ENCODE measurements around the gene SFMBT1.

Gene SFMBT1

DNA sequence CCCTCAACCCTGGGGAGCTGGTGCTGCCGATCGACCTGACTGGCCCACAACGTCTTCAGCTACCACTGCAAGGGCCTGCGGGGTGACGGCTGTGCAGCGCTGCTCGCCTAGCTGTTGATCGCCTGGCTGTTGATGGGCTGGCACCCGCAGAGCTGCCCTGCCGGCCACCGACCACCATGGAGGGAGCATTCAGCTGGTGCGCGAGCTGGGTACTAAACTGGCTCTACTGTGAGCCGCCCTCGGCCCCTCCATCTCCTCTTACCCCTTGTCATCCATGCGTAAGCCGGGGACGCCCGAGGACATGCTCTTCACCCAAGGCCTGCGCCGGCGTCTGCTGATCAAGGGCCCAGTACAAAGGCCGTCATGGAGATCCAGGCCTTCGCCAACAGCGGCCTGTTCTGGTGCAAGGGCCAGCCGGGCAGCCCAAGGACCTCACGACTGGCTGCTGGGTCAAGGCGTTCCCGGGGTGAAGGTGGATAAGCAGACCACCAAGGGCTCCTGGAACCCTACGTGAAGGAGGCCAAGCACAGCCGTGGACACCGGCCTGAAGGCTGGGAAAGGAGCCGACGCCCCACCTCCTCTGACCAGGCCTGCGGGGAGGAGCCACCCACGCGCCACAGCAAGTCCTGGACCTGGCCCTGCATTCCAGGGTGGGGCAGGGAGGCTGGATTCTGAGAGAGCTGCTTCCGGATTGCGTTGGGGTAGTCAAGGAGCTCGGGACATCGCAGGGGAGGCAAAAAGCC is 46.9 kb downstream of the SFMBT1 start:
- H3K27ac ChIP-seq: no peak overlapping the region
- H3K4me3 ChIP-seq: no peak overlapping the region
- TF ChIP-seq, protein P1, sequence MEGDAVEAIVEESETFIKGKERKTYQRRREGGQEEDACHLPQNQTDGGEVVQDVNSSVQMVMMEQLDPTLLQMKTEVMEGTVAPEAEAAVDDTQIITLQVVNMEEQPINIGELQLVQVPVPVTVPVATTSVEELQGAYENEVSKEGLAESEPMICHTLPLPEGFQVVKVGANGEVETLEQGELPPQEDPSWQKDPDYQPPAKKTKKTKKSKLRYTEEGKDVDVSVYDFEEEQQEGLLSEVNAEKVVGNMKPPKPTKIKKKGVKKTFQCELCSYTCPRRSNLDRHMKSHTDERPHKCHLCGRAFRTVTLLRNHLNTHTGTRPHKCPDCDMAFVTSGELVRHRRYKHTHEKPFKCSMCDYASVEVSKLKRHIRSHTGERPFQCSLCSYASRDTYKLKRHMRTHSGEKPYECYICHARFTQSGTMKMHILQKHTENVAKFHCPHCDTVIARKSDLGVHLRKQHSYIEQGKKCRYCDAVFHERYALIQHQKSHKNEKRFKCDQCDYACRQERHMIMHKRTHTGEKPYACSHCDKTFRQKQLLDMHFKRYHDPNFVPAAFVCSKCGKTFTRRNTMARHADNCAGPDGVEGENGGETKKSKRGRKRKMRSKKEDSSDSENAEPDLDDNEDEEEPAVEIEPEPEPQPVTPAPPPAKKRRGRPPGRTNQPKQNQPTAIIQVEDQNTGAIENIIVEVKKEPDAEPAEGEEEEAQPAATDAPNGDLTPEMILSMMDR (IDR thresholded peaks at IDR 0.05): no peak
- no peak for DNase-seq (ENCODE audit: low spot score)

DNA sequence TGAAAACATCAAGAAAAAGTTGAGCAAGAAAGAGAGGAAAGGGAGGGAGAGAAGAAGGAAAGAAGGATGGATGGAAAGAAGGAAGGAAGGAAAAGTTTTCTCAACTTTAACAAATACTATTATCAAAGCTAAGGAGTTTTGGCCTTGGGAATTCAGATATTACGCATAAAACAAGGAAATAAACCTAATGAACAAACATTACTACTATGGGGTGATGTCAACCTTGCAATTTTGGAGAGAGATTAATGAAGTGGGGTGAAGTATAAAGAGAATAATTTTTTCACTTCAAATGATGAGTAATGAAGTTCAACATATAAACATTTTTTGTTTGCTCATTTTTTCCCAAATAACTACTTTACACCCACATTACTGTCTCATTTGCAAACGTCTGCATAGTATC is 55.2 kb downstream of the SFMBT1 start:
- TF ChIP-seq, protein P1 (IDR thresholded peaks at IDR 0.05): no peak
- H3K27ac ChIP-seq: no peak overlapping the region
- no peak overlapping the region for H3K4me3 ChIP-seq
- DNase-seq (ENCODE audit: low spot score): no peak

DNA sequence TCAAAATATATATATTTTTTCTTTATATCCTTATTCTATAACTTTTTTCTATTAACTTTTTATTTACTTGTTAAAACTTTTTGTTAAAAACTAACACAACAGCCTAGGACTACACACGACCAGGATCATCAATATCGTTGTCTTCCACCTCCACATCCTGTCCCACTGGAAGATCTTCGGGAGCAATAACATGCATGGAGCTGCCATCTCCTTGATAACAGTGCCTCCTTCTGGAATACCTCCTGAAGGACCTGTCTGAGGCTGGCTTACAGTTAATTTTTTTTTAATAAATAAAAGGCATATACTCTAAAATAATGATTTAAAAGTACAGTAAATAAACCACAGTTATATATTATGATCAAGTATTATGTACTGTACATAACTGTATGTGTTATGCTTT is 58.9 kb downstream of the SFMBT1 start:
- no peak for DNase-seq (ENCODE audit: low spot score)
- no peak overlapping the region for H3K27ac ChIP-seq
- TF ChIP-seq, protein P1 (IDR thresholded peaks at IDR 0.05): no peak
- H3K4me3 ChIP-seq: no peak overlapping the region

- no peak for DNase-seq (ENCODE audit: low spot score)
- no peak overlapping the region for H3K4me3 ChIP-seq
- TF ChIP-seq, protein P1 (IDR thresholded peaks at IDR 0.05): no peak
- H3K27ac ChIP-seq: no peak overlapping the region
These were observed 59.8 kb downstream of the SFMBT1 start for GRCh38 chr3:52986049-52986448.

DNA sequence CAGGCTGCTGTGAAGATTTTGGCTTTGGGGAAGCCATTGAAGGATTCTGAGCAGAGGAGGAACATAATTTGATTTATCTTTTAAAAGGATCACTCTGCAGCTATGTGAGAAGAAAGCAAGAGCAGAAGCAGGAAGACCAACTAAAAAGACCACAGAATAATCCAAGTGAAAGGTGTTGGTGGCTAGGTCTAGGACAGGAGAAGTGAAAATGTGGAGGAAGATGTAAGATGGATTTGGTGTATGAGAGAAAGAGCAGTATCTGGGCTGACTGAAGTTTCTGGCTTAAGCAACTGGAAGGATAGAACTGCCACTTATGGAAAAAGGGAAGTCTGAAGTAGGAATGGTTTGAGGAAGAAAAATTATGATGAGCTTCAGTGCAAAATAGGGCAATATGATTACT is 62.0 kb downstream of the SFMBT1 start:
- Histone ChIP-seq H3K4me3 (no peak overlapping the region), H3K27ac (peak overlapping the region in 1 of 2 donors; percentile 21)
- DNase-seq (ENCODE audit: low spot score): no peak
- TF ChIP-seq, protein P1 (IDR thresholded peaks at IDR 0.05): no peak

DNA sequence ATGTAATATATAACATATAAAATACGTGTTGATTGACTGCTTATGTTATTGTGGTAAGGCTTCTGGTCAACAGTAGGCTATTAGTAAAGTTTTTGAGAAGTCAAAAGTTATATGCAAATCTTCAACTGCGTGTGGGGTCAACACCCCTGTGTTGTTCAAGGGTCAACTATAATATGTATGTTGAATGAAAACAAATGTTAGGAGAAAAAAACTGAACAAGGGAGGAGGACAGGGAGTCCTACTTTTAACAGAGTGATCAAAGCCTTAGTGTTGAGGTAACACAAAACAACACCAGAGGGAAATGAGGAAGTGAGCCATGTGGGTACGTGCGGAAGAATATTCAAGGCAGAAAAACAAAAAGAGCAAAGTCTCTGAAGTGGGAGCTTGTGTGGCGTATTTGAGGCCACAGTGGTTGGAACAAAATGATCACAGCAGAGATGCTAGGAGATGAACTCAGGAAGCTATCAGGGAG is 62.5 kb downstream of the SFMBT1 start:
- no peak for DNase-seq (ENCODE audit: low spot score)
- TF ChIP-seq, protein P1 (IDR thresholded peaks at IDR 0.05): no peak
- peak overlapping the region in 1 of 2 donors; percentile 21 for H3K27ac ChIP-seq
- no peak overlapping the region for H3K4me3 ChIP-seq

DNA sequence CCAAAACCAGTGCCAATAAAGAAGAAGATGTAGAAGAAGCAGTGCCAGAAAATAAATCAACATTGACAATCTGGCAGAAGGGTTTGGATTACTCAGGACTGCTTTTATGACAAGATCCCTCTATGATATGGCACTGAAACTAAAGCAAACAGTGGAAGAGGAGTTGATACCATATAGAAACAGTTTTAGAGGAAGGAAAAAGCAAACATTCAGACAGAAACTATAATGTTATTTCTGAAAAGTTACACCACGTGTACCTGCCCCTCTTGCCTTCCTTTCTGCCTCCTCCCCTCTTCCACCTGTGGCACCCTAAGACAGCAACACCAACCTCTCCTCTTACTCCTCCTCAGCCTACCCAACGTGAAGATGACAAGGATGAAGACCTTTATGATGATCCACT is 63.0 kb downstream of the SFMBT1 start:
- Histone ChIP-seq H3K27ac (peak overlapping the region in 1 of 2 donors; percentile 2), H3K4me3 (no peak overlapping the region)
- no peak for DNase-seq (ENCODE audit: low spot score)
- TF ChIP-seq, protein P1 (IDR thresholded peaks at IDR 0.05): no peak

Data from coronary artery (tissue), 2 donors.